ENCODE data around the gene RAB11A.

DNA sequence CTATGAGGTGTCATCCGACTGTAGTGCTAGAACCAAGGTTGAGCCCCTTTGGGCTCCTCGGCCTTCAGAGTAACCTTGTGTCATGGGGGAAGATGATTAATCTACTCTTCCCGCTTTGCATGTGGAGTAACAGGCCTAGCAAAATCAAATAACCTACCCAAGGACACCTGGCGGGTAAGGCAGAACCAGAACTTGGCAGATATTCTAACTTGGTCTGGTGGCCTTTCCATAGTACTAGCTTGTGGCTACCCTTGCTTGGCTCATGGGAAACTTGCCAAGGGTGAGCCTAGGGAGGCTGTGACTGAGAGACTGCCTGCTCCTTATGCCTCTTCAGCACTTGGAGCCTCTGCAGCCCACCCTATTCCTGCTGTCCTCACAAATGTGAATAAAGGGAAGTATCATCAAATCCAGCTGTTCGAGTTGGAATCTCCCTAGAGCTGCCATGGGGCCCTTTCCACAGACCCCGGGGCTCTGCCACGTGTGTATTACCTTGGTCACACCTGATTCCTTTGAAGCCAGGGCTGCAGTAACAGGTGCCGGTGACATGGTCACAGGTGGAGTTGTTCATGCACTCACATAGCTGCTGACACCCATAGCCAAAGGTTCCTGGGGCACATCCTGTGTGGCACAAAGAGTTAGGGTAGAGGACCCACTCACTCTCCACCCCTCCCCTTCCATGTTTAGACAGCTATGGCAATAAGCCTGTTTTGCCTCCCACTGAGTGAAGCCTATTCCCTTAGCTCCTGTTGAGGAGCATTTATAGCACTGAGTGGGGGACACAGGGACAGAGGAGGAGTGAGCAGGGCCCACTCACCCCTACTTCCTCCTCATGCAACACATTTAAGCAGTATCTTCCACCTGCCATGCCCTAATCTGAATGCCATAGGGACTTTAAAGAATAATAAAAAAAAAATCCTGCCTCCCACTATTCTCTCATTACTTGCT, 46.0 kb downstream of the RAB11A start:
- TF ChIP-seq, protein P1, sequence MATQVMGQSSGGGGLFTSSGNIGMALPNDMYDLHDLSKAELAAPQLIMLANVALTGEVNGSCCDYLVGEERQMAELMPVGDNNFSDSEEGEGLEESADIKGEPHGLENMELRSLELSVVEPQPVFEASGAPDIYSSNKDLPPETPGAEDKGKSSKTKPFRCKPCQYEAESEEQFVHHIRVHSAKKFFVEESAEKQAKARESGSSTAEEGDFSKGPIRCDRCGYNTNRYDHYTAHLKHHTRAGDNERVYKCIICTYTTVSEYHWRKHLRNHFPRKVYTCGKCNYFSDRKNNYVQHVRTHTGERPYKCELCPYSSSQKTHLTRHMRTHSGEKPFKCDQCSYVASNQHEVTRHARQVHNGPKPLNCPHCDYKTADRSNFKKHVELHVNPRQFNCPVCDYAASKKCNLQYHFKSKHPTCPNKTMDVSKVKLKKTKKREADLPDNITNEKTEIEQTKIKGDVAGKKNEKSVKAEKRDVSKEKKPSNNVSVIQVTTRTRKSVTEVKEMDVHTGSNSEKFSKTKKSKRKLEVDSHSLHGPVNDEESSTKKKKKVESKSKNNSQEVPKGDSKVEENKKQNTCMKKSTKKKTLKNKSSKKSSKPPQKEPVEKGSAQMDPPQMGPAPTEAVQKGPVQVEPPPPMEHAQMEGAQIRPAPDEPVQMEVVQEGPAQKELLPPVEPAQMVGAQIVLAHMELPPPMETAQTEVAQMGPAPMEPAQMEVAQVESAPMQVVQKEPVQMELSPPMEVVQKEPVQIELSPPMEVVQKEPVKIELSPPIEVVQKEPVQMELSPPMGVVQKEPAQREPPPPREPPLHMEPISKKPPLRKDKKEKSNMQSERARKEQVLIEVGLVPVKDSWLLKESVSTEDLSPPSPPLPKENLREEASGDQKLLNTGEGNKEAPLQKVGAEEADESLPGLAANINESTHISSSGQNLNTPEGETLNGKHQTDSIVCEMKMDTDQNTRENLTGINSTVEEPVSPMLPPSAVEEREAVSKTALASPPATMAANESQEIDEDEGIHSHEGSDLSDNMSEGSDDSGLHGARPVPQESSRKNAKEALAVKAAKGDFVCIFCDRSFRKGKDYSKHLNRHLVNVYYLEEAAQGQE (IDR thresholded peaks at IDR 0.05; ENCODE audit: low read depth, low read length), result no peak
- TF ChIP-seq, protein P2, sequence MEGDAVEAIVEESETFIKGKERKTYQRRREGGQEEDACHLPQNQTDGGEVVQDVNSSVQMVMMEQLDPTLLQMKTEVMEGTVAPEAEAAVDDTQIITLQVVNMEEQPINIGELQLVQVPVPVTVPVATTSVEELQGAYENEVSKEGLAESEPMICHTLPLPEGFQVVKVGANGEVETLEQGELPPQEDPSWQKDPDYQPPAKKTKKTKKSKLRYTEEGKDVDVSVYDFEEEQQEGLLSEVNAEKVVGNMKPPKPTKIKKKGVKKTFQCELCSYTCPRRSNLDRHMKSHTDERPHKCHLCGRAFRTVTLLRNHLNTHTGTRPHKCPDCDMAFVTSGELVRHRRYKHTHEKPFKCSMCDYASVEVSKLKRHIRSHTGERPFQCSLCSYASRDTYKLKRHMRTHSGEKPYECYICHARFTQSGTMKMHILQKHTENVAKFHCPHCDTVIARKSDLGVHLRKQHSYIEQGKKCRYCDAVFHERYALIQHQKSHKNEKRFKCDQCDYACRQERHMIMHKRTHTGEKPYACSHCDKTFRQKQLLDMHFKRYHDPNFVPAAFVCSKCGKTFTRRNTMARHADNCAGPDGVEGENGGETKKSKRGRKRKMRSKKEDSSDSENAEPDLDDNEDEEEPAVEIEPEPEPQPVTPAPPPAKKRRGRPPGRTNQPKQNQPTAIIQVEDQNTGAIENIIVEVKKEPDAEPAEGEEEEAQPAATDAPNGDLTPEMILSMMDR (IDR thresholded peaks at IDR 0.05), result no peak
- no peak for TF ChIP-seq TCF12 (IDR thresholded peaks at IDR 0.05)
- no peak for TF ChIP-seq JUND (IDR thresholded peaks at IDR 0.05)
- no peak for TF ChIP-seq GATA2 (CRISPR knock-in tag; IDR thresholded peaks at IDR 0.05)
- TF ChIP-seq, protein P3, sequence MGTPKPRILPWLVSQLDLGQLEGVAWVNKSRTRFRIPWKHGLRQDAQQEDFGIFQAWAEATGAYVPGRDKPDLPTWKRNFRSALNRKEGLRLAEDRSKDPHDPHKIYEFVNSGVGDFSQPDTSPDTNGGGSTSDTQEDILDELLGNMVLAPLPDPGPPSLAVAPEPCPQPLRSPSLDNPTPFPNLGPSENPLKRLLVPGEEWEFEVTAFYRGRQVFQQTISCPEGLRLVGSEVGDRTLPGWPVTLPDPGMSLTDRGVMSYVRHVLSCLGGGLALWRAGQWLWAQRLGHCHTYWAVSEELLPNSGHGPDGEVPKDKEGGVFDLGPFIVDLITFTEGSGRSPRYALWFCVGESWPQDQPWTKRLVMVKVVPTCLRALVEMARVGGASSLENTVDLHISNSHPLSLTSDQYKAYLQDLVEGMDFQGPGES (IDR thresholded peaks at IDR 0.05; ENCODE audit: low read depth, low read length), result no peak
- TF ChIP-seq POLR2AphosphoS5 (IDR thresholded peaks at IDR 0.05; ENCODE audit: low read depth, low read length), result no peak
- TF ChIP-seq, protein P4, sequence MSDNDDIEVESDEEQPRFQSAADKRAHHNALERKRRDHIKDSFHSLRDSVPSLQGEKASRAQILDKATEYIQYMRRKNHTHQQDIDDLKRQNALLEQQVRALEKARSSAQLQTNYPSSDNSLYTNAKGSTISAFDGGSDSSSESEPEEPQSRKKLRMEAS (IDR thresholded peaks at IDR 0.05; ENCODE audit: low read depth), result no peak
